ENCODE results near the gene JTB.
A peak's percentile ranks its signal among the peaks of the same experiment; 100 is the strongest.

The JTB gene

DNA sequence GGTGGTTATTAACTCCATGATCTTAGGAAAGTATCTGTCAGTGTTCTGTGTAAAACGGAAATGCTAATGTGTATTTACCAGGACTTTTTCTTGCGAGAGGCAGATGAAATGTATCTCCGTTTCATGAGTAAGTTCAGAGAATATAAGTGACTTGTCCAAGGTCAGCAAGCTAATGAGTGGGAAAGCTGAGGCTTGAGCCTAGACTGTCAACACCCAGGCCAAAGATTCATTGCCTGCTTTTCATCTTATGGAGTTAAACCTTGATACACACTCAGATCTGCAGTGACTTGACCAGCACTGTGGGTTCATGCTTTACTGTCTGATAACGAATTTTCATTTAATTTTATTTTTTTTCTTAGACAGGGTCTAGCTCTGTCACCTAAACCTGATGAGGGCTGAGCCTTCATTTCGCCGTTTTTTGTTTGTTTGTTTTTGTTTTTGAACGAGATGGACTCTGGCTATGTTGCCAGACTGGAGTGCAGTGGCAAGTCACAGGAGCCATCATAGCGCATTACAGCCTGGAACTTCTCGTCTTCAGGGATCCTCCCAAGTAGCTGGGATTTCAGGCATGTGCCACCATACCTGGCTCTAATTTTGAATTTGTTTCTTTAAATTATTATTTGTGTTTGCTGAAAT is 918 bp upstream of the JTB start:
- no peak for DNase-seq

DNA sequence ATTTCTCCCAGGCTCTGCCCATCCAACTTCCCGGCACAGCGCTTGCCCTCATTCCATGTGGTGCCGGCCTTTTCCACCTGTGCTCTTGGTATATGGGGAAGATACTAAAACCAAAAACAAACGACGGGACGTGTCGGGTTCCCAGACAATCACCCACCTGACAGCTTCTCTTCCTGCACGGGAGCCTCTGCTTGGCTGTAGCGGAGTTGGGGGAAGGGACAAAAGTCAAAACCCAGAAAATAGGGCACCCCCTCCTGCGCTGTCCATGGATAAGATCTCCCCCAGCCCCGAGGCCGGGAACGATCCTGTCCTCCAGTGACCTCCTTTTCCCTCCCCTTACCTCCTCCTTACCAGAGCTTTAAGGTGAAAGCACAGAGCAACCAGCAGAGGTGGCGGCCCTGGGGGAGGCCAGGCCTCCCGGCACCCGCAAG is 640 bp downstream of the JTB start:
- DNase-seq = no peak

- no peak for DNase-seq
Observed at GRCh38 chr1:153973525-153973924, 3.9 kb downstream of the JTB start.

GRCh38 chr1:153973071-153973470 is 4.4 kb downstream of the JTB start:
- no peak for DNase-seq

- no peak for DNase-seq
Observed at GRCh38 chr1:153970346-153970745, 7.1 kb downstream of the JTB start.

GRCh38 chr1:153968972-153969371 is 8.5 kb downstream of the JTB start:
- DNase-seq = no peak

DNA sequence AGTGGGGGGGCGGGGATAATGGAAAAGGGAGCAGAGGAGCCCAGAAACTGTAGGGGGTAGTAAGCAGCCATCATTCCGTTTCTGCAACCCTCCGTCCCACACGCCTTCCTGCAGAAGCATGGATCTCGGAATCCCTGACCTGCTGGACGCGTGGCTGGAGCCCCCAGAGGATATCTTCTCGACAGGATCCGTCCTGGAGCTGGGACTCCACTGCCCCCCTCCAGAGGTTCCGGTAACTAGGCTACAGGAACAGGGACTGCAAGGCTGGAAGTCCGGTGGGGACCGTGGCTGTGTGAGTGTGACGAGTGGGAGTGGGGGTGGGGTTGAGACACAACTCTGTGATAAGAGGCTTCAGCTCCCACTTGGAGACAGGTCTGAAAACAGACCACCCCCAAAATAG is 9.1 kb downstream of the JTB start:
- DNase-seq = no peak

- DNase-seq = no peak
Observed at GRCh38 chr1:153968000-153968363, 9.5 kb downstream of the JTB start.

DNA sequence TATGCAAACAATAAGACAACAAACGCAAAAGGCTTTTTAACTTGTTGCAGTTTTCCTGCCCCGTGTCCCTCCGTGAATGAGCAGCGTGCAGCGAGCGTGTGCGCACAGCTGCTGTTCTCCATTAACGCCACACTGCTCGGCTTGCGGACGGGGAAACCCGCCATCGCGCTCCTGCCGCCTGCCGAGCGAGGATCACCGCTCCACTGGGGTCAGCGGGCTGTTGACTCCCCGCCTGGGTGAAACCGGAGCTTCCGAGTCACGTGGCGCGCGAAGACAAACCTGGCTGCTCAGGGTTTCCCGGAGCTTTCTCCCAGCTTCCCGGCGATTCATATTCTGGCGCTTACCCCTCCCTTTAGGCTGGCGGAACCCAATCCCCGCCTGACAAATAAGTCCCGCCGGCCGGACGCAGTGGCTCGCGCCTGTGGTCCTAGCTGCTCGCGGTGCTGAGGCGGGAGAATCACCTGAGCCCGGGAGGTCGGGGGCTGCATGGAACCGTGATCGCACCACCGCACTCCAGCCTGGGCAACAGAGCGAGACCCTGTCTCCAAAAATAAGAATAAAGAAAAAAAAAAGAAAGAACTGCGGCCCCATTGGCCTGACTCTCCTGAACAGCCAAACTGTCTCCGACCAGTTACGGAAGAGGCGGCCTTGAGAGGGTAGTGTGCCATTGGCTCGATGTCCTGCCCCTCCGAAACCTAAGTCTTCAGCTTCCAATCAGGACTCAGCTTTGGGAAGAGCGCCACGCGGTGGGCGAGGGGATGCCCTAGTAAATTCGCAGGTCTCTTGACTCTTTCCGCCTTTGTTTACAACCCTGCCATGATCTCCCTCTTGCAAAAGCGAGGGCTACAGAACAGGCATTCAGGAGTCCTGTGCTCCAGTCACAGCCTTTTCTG is 10.1 kb downstream of the JTB start, which contains the start of gene CREB3L4:
Gene CREB3L4 (plus strand): TSS at position 796 of the 893 bp plus-strand sequence. CDS start 624 bp downstream, outside the sequence.
- DNase-seq = peak; percentile 81

DNA sequence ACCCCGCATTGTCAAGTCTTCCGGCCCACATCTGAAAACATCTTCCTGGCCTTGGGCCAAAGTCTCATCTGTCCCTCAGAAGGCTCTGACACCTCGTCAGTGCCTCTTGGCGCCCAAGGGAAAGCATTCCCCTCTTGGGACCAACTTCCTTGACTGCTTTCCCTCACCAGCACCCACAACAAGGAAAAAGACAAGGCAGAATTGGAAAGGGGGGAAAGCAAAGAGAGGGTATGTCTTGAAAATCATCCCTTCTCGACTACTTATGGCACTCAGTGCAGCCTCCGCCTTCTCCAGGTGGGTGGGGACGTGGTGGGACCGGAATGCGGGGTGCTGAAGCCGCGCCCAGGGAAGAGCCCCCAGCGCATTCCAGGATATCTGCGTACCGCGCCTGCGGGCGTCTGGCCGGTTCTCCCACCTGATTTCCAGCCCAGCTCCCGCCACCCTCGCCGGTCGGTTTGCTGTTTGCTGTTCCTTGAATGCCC is 13.6 kb downstream of the JTB start:
- DNase-seq = no peak

GRCh38 chr1:153963030-153963849 is 14.2 kb downstream of the JTB start, which contains the start of gene SLC39A1:
SLC39A1 (minus strand) TSS chr1:153963537; CDS start chr1:153962715, 822 bp downstream.
- DNase-seq = peak; percentile 94

- no peak for DNase-seq
Observed at GRCh38 chr1:153962088-153963029, 15.1 kb downstream of the JTB start.

DNA sequence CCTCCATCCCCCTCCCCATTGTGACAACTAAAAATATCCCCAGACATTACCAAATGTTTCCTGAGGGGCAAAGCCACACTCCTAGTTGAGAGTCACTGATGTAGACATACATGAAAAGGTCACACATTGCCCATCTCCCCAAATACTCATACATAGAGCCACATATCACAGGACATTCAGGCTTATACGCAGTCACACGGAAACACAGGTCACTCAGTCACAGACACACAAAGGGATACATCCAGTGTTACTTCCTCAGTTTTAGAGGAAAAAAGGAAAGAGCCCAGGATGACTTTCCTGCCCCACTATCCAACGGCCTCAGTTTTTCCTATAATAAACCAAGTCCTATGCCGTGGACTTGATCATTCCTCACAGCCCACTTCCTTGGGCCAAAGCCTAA is 16.1 kb downstream of the JTB start:
- no peak for DNase-seq

DNA sequence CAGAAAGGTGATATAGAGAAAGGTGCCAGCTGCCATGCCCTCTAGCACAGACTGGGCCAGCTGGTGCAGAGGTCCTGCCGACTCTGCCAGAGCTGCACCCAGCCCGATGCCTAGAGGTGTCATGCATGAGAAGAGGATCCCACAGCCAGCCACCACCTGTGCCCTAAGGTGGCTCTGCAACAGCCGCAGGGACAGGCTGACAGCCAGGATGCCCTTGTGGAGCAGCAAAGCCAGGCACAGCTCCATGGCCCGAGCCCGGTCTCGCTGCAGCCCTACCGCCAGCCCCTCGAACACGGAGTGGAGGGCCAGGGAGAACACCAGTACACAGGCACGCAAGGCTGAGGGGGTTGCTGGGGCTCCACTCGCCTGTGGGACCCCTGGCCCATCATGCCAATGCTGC is 17.3 kb downstream of the JTB start:
- DNase-seq = no peak

- DNase-seq = no peak
Observed at GRCh38 chr1:153959454-153959853, 18.0 kb downstream of the JTB start.

DNA sequence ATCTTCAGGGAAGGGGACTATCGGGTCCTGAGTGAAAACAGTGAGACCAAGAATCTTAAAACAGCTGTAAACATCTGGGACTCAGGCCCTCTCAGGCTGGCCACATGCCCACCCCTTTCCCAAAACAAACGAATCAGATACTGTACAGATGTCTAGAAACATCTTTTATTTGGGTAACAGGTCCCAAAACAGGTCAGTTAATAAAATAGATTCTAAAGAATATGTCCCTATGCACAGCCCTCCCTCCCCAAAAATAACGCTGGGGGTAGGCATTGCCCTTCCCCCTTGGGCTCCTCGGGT is 18.6 kb downstream of the JTB start:
- DNase-seq = no peak

- DNase-seq = peak; percentile 97
Observed at GRCh38 chr1:153958111-153958960, 19.1 kb downstream of the JTB start, which contains the start of gene CRTC2. CRTC2 (minus strand) TSS chr1:153958612; CDS start chr1:153958497, 115 bp downstream.

DNA sequence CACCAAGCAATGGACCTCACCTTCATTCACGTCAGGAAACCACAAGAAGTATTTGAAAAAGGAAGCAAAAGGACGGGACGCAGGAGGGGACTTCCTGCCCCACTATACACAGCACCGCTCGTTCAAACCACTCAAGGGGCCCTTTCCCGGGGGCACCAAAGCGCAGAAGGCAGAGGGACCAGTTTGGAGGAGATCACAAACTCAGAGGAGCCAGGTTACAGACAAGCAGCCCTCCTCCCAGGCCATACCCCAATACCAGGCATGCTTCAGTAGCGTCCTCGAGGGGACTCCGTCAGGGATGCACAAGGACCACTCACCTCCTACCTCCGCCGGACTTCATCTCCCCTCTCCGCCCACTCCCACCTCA is 19.7 kb downstream of the JTB start:
- peak; percentile 34 for DNase-seq

- DNase-seq = no peak
Observed at GRCh38 chr1:153956997-153957715, 20.3 kb downstream of the JTB start.

- DNase-seq = no peak
Observed at GRCh38 chr1:153954826-153955225, 22.6 kb downstream of the JTB start.
